GM21381 (cell line): Measurements from ENCODE around the gene PPP4R3A.
"Not testable (repeated sequence)": the region's sequence is repeated elsewhere in the genome, so short reads cannot be mapped to it uniquely, and the experiment has no call there.

ENCODE experiments used
- ATAC-seq: cut with Tn5 transposase; IDR thresholded peaks from one replicate; pipeline ENCODE4 v1.9.1; 2021; ENCODE audit warnings: mild to moderate bottlenecking, moderate library complexity; ENCODE audit not compliant: unreplicated experiment

Gene PPP4R3A

GRCh38 chr14:91506226-91506625 is 3.9 kb downstream of the PPP4R3A start:
- ATAC-seq = no peak

- no peak for ATAC-seq
Observed at GRCh38 chr14:91503000-91503504, 7.1 kb downstream of the PPP4R3A start.

GRCh38 chr14:91501951-91502930 is 7.9 kb downstream of the PPP4R3A start:
- no peak for ATAC-seq

DNA sequence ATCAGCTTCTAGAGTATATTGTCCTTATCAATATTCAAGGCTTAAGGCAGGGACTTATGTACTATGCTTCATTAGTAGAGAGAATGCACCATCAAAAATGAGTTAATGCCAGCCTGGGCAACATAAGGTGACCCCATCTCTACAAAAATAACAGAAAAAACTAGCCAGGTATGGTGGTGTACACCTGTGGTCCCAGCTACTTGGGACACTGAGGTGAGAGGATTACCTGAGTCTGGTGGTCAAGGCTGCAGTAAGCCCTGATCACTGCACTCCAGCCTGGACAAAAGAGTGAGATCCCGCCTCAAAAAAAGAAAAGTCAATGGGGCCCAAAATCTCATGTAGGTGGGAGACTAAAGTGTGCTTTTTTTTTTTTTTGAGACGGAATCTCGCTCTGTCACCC is 8.8 kb downstream of the PPP4R3A start:
- ATAC-seq = no peak

DNA sequence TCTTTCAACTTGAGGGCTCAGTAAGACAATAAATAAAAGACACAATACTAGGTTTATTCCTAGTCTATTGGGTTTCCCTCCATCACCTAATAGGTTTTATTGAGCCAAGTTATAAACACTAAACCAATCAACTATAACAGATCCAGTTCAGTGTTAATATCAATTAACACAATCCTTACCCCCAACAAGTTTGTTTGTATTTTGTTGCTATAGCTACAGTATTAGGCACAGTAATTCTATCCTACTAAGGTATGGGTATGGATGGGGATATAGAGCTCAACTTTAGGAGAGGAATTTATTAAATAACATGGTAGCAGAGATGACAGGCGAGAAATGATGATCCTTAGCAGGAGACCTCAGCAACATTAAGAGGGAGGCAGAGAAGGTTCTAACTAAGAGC is 13.3 kb downstream of the PPP4R3A start:
- no peak for ATAC-seq

GRCh38 chr14:91494392-91495065 is 15.6 kb downstream of the PPP4R3A start:
- ATAC-seq = not testable (repeated sequence)

DNA sequence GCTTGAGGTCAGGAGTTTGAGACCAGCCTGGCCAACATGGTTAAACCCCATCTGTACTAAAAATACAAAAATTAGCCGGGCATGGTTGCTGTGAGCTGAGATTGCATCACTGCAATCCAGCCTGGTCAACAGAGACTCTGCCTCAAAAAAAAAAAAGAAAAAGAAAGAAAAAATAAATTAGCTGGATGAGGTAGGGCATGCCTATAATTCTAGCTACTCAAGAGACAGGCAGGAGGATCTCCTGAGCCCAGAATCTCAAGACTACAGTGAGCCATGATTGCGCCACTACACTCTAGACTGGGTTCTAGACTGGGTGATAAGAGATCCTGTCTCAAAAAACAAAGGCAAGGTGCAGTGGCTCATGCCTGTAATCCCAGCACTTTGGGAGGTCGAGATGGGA is 16.9 kb downstream of the PPP4R3A start:
- ATAC-seq = no peak

GRCh38 chr14:91484744-91485143 is 25.4 kb downstream of the PPP4R3A start:
- ATAC-seq = no peak

DNA sequence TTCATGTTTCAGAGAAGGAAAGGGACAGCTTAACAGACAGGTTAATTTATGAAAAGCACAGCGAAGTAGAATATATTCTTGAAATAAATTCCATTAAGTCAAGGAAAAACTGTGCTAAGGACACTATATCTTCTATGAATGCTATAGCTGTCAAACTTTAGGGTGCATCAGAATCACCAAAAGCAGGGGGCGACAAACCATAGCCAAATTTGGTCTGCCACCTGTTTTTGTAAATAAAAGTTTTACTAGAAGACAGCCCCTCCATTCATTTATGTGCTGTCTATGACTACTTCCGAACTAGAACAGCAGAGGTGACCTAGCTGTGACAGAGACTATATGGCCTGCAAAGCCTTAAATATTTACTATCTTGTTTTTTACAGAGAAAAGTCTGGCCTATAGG is 25.9 kb downstream of the PPP4R3A start:
- no peak for ATAC-seq

DNA sequence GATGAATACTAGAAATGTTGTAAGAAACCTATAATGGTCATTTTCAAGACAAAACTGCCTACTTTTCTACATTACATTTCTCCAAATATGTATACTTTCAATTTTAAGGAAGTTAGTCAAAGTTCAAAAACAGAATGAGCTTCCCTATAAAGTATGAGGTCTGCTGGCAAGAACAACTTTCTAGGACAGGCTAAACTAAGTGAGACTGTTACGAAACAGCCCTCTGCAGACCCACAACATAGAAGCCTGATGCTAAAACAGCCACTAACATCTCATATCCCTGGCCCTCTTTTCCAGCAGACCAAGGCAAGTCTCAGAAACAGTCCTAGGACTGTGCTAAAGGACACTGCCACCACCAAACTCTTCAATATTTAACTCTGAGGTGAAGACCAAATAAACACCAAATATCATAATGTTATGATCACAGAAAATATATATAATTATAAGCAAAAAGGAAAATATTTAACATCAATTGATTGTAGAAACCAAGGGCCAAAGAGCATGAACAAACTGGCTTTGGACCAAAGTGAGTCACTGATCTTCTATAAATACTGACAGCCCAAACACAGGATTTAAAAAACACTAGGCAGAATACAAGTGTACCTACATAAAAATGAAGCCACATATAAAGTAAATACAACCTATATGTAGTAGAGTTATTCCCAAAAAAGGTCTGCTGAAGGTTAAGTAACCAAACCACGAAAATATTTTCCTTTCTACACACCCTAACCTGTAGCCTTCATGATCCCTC is 27.7 kb downstream of the PPP4R3A start:
- ATAC-seq = no peak

- no peak for ATAC-seq
Observed at GRCh38 chr14:91477388-91477787, 32.7 kb downstream of the PPP4R3A start.

DNA sequence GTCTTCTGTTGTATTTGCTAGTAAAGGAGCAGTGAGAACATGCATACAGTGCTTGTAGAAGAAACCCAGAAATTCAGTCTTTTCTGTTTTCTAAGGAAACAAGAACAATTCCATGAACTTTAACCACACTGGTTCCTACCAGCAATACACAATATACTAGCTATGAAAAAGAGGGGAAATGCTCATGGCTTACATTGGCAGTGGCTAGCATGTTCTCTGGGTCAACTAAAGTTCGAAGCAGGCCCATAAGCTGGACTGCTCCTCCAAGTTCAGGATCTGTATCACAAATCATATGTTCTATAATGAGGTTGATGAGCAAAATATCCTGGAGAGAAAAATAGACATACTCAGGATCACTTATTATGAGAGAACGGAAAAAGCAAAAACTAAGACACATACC is 37.1 kb downstream of the PPP4R3A start:
- ATAC-seq = no peak

DNA sequence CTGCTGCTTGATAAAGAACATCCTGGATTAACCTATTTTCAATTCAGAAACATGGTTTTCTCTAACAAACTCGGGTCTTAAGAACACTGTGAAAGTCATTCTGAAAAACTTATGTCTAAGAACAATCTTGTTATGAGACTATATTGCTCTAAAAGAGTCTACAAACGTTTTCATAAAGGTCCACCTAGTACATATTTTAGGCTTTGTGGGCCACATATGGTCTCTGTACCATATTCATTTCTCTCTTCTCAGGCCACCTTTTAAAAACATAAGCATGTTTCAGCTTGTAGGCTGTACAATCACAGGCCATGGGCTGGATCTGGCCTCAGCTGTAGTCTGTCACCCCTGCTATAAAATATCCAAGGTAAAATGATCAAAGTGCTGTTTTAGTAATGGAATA is 39.9 kb downstream of the PPP4R3A start:
- no peak for ATAC-seq

- ATAC-seq = no peak
Observed at GRCh38 chr14:91466192-91466591, 43.9 kb downstream of the PPP4R3A start.

- ATAC-seq = no peak
Observed at GRCh38 chr14:91464615-91465205, 45.4 kb downstream of the PPP4R3A start.

GRCh38 chr14:91458612-91459011 is 51.5 kb downstream of the PPP4R3A start:
- no peak for ATAC-seq

DNA sequence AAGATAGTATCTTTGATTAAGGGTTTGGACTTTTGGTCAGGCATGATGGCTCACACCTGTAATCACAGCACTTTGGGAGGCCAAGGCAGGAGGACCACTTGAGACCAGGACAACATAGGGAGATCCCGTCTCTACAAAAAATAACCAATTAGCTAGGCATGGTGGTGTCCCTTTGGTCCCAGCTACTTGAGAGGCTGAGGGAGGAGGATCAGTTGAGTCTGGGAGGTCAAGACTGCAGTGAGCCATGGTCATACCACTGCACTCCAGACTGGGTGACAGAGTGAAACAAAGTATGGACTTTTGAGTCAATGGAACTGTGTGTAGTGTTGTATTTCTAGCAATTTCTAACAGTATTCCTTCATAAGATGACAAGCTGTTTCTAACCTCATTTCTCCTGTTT is 53.8 kb downstream of the PPP4R3A start:
- no peak for ATAC-seq

DNA sequence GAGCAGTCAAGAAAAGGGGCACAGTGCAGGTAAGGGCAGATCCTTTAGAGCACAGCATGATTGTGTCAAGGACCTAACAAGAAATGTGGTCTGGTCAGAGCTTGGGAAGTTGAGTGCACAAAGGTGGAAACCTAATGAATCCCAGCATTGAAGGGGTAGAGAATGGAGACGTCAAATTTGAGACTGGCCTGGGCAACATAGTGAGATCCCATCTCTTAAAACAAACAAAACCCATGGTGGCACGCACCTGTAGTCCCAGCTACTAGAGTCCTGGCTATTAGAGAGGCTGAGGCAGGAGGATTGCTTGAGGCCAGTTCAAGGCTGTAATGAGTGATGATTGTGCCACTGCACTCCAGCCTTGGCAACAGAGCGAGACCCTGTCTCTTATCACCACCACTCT is 55.5 kb downstream of the PPP4R3A start:
- no peak for ATAC-seq

- ATAC-seq = no peak
Observed at GRCh38 chr14:91454155-91454554, 56.0 kb downstream of the PPP4R3A start.

- ATAC-seq = no peak
Observed at GRCh38 chr14:91453744-91454143, 56.4 kb downstream of the PPP4R3A start.
